ENCODE data around the gene TMBIM4.

Gene TMBIM4

DNA sequence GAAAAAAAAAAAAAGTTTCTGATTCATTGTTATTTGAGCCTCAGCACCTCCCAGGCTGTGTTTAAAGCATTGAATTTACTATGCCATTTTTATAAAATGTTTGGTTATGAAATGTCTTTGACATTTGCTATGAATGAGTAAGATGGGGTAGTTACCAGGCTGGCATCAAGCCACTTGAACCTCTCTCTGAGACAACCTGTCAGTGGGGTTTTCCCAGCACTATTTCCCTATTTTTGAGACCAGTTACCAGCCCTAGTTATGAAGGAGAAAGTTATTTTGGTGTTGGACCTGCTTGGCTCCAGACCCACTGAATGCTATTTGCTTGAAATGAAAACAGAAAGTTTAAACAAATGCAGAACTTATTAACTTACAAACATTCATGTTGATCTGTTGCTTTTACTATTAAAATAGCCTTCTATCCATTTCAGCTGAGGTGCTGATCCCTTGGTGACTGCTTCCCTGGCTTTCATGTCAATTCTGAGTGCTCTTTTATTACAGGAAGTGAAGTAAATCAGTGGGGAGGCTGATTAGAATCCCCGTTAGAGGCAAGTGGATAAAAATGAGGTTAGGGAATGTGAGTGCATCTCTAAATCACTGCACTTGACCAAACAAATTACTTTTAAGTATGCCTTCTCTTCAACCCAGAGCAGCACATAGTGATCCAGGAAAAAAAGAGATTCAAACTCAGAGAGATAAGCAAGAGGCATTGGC, 77.1 kb downstream of the TMBIM4 start:
- DNase-seq (ENCODE audit: low read depth, low spot score) = no peak

DNA sequence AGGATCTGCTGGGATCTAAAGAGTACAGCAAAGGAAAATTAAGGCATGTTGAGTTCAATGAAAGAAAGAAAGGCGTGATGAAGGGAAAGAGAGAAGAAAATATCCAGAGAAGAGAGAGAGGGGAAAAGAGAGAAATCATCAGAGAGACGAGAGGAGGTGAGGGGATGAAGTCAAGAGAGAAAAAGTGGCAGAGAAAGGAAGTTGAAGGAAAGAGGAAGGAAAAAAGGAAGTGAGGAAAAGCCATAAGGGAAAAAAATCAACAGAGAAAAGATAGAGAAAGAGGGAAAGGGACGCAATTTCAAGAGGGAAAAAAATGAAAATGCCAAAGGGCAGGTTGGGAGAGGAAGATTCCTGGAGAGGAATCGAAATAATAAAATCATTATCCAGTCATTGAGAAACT, 79.6 kb downstream of the TMBIM4 start:
- no peak for DNase-seq (ENCODE audit: low read depth, low spot score)

DNA sequence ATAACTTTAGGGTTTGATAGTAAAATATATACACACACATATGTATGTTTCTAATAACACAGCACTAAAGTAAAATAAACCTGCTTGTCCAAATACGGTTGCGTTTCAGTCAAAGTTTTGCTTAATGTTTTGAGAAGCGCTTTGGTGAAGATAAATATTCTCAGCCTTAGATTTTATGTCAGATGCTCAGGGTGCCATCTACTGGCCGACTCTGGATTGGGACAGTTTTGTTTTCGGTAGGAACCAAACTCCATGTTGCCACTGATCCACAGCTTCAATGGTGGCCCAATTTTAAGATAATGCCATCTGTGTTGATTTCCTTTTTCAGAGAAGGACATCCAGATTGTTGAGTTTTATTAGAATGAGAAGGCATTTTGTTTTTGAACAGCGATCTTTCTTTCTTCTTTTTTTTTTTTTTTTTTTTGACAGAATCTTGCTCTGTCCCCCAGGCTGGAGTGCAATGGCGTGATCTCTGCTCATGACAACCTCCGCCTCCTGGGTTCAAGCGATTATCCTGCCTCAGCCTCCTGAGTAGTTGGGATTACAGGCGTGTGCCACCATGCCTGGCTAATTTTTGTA, 82.3 kb downstream of the TMBIM4 start:
- no peak for DNase-seq (ENCODE audit: low read depth, low spot score)

DNA sequence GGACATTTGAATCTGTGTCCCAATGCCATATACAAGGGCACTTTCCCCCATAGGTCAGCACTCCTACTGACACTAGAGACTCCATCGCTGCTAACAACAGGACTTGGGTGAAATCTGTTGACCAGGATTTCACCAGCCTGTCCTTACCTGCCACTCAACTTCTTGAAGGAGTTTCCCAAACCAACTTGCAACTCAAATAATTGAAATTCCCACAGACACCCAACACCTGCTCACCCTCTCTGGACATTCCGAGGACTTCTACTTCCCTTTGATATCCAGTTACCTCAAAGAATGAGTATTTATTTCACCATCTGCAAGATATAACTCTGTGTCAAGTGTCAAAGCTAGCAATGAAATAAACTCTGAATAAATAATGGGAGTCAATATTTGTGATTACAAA, 83.8 kb downstream of the TMBIM4 start:
- DNase-seq (ENCODE audit: low read depth, low spot score) = no peak
